HEK293T (cell line): ENCODE measurements around the gene FKBP15.

Source experiments
- FOXK2 ChIP-seq: fragments of 450-650 bp; IDR thresholded peaks from 2 replicates; pipeline ENCODE4 v1.6.1; 2016; ENCODE audit warnings: mild to moderate bottlenecking
- TARDBP ChIP-seq: fragments of 450-650 bp; IDR thresholded peaks from 2 replicates; pipeline ENCODE4 v1.6.1; 2016

- TF ChIP-seq FOXK2 (no peak), TARDBP (no peak)
These were observed 81.8 kb downstream of the FKBP15 start for GRCh38 chr9:113139225-113139829.
